ENCODE data around the gene UBE2QL1.

Gene UBE2QL1

DNA sequence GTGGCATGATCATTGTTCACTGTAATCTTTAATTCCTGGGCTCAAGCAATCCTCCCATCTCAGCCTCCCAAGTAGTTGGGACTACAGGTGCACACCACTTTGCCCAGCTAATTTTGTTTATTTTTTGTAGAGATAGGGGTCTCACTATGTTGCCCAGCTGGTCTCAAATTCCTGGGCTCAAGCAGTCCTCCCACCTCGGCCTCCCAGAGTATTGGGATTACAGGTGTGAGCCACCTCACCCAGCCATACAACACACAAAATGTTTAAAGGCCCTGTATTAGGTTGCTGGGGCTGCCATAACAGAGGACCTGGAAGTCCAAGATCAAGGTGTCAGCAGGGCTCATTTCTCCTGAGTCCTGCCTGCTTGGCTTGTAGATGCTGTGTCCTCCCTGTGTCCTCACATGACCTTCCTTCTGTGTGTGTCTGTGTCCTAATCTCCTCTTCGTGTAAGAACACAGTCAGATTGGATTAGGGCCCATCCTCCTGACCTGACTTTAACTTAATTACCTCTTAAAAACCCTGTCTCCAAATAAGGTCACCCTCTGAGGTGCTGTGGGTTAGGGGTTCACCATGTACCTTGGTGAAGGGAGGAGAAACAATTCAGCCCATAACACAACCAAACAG, 5.4 kb downstream of the UBE2QL1 start:
- in situ Hi-C loops (cut with HindIII; ENCODE audit: low sequenced_read_pairs), result no loop called here

- in situ Hi-C loops (cut with HindIII; ENCODE audit: low sequenced_read_pairs), result no loop called here
Measured at GRCh38 chr5:6454628-6455053, 6.0 kb downstream of the UBE2QL1 start.

GRCh38 chr5:6455571-6456200, 7.0 kb downstream of the UBE2QL1 start:
- in situ Hi-C loops (cut with HindIII; ENCODE audit: low sequenced_read_pairs), result no loop called here

DNA sequence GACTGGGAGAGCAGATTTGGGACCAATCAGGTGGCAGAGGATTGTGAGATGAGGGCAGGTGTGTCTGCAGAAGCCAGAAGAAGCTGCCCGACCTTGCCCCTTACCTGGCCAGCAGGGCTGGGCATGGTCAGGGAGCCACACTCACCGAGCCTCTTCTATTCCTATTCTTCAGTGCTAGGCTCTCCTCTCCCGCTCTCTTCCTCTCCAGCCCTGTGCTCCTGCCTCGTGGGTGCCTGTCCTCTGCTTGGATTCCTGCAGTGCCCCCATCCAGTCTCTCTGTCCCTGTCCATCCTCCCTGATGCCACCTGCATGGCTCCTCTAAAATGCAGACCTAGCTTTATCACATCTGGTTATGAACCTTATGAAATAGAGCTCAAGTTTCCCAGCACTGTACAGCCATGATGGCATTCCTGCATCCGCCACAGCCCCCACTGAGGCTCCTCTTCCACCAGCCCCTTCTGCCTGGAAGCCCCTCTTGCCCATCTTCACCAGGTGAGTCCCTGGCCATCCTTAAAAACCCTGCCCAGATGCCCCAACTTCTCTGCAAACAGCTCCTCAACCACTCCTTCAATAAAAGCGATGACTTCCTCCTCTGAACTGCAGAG, 8.2 kb downstream of the UBE2QL1 start:
- in situ Hi-C loops (cut with HindIII; ENCODE audit: low sequenced_read_pairs), result no loop called here

DNA sequence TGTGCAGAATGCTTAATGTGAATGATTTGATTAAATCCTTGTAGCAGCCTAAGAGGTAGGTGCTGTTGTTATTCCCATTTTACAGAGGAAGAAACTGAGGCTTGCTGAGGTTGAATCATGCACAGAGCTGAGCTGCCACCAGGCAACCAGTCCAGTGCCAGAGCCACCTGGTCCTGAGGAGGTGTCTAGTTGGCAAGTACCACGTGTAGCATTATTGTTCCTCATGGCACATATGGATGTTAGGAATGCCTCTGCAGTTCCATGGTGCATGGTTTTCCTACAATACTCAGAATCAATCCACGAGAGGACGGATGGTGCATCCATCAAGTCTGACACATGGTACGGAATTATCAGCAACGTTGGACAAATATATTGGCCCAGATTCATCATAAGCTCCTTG, 8.9 kb downstream of the UBE2QL1 start:
- in situ Hi-C loops (cut with HindIII; ENCODE audit: low sequenced_read_pairs), result no loop called here

DNA sequence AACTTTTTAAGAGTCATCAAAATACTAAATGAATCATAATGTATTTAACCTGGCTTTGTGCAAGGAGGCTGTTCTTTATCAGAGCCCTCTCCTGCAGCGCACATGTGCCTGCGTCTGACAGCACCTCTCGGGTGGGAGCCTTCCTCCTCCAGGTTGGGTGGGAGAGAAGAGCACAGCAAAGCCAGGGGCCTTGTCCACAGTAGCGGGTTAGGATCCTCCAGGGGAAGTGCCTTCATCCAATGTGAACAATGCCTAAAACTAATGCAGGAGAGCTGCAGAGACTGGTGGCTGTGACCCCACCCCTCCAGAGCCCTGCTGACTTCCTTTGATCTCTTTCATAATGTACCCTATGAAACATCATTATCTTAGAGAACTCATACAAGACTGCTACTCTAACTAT, 10.2 kb downstream of the UBE2QL1 start:
- in situ Hi-C loops (cut with HindIII; ENCODE audit: low sequenced_read_pairs), result no loop called here

GRCh38 chr5:6459896-6460295, 11.2 kb downstream of the UBE2QL1 start:
- in situ Hi-C loops (cut with HindIII; ENCODE audit: low sequenced_read_pairs), result no loop called here

GRCh38 chr5:6461006-6461405, 12.3 kb downstream of the UBE2QL1 start:
- in situ Hi-C loops (cut with HindIII; ENCODE audit: low sequenced_read_pairs), result no loop called here

GRCh38 chr5:6461793-6462650, 13.4 kb downstream of the UBE2QL1 start:
- in situ Hi-C loops (cut with HindIII; ENCODE audit: low sequenced_read_pairs), result no loop called here

DNA sequence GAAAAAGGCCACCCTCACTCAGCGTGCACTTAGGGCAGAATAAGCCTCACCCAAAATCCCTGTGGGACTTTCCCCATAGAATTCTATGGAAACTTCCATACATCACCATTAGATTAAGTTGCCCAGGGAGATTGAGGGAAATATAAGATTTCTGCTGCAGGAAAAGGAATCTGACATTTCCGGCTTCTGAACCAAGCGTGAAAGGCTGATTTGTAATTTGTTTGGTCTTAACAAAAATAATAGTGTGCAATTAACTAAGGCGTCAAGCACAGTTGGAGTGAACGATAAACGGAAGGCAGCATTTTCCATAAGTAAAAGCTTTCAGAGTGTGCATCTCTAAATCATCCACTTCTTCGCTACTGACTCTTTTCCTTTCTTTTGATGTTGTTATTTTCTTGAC, 14.0 kb downstream of the UBE2QL1 start:
- in situ Hi-C loops (cut with HindIII; ENCODE audit: low sequenced_read_pairs), result no loop called here

- in situ Hi-C loops (cut with HindIII; ENCODE audit: low sequenced_read_pairs), result no loop called here
Measured at GRCh38 chr5:6464441-6464840, 15.8 kb downstream of the UBE2QL1 start.

DNA sequence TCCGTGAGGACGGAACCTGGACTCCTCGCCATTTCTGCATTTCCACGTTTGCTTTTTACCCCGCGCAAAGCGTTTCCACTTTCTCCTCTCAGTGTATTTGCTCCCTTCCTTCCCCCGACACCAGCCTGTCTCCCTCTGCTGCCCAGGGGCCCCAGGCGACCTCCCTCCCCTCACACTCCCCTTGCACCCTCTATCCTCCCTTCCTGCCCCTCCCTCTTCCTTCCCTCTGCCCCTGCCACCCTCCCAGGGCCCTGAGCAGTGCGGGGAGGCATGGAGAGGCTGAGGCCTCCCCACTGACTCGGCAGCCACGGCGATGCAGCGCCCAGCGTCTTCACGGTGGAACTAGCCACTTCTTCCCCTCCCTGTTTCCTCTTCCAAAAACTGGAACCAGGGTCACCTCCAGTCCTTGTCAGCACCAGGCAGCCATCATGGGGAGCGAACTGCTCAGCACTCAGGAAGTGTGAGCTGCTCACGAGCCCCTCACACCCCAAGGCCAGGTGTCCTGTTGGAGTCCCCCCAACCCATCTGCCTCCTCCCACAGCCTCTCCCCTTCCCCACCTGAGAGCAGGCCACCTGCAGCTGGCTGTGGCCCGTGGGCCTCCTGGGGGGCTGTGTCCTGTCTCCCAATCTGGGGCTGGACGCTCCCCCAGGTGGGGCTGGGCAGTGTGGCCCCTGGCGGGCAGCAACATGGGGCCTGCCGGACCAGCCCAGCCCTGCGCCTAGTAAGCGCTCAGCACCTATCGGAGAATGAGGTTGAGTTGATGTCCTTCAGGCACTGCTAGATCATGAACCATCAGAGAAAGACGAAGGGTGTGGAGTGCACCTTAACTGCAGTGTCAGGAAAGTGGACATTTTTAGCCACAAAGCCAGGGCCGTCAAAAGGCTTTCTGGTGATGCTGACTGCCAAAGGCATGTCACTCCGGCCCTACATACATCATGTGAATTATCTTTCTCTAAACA, 17.5 kb downstream of the UBE2QL1 start:
- in situ Hi-C loops (cut with HindIII; ENCODE audit: low sequenced_read_pairs), result no loop called here

DNA sequence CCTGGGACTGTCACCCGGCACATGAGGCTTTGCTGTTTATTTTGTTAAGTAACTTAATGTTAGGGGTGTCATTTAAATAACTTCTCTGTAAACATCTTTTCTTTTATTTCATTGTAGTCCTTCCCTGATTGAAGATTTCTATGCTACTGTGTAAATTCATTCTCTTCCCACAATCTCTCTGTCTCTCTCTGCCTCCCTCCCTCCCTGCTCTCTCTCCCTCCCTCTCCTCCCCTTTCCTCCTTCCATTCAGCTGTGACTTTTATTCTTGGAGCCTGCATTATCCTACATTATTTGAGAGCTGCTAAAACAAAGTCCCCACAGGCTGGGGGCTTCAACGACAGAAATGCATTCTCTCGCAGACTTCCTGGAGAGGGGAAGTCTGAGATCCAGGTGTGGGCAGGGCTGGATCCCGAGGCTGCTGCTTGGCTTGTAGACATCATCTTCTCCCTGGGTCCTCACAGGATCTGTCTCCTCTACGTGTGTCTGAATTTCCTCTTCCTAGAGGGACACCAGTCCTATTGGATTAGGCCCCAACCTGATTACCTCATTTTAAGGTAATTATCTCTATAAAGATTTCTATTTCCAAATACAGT, 18.4 kb downstream of the UBE2QL1 start:
- in situ Hi-C loops (cut with HindIII; ENCODE audit: low sequenced_read_pairs), result no loop called here

DNA sequence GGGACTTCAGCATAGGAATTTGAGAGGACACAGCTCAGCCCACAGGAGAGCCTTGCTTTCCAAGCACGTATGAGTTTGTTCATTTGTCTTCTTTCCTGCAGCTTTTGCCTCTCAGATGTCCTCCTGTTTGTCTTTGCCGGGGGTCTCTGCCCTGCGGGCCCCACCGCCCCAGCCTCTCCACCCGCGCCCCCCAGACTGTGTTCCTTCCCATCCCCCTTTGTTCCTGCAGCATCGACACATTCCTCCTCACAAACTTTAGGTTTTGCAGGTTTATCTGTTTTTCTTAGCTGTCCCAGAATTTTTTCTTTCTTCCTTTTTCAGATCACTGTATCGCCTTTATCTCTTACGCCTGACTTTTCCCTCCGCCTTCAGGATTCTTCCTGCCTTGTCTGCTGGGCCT, 18.9 kb downstream of the UBE2QL1 start:
- in situ Hi-C loops (cut with HindIII; ENCODE audit: low sequenced_read_pairs), result no loop called here

DNA sequence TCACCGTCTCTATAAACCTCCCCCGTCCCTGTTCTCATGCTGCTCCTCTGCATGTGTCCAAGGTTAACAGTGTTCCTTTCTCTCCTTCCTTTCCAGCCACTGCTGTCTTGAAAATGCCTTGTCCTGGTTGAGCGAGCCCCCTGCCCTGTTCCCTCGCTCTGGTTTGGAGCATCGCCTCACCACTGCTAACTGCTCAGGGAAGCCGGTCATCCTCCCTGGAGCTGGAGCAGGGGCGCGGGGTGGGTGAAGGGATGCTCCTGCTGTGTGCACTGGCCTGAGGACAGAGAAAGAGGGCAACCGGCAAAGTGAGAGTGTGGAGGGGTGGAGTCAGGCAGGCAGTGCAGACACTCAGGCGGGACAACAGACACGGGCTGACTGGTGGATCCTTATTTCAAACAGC, 19.4 kb downstream of the UBE2QL1 start:
- in situ Hi-C loops (cut with HindIII; ENCODE audit: low sequenced_read_pairs), result no loop called here

GRCh38 chr5:6468870-6469269, 20.2 kb downstream of the UBE2QL1 start:
- in situ Hi-C loops (cut with HindIII; ENCODE audit: low sequenced_read_pairs), result no loop called here

DNA sequence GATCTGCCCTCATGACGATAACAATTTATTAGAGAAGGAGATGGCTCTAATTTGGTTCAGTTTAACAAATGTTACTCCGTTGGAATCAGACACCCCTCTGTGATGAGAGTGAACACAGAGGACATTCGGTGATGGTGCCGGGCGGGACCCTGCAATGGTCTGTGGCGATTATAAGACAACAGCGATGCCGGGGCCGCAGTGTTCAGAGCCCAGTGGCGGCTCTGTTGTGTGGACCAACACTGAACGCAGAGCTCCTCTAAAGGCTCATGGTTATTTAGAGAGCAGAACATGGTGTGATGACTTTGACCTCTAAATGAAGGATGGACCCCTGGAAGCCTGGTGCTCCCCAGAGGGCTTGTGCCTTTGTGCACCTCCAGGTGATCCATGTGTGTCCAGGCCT, 21.2 kb downstream of the UBE2QL1 start:
- in situ Hi-C loops (cut with HindIII; ENCODE audit: low sequenced_read_pairs), result loop anchor here (10.0 kb wide), 1 partner anchor 1225 kb away; no protein-coding TSS in a partner anchor

DNA sequence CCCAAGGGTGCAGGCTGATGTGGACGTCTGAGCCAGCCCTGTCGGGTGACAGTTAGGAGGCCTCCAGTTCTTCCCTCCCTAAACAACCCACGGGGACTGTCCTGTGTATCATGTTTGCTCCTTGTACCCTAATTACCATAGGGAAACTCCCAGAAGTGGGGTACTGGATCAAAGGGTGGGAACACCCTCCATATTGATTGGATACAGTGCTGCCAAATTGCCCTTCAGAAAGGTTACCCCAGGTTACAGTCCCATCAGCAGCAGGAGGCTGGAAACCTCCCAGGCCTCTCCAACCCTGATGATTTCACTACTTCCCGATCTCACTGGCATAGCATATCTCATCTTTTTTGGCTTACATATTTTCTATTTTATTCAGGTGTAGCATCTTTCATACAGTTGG, 22.0 kb downstream of the UBE2QL1 start:
- in situ Hi-C loops (cut with HindIII; ENCODE audit: low sequenced_read_pairs), result loop anchor here (10.0 kb wide), 1 partner anchor 1224 kb away; no protein-coding TSS in a partner anchor

GRCh38 chr5:6471252-6471651, 22.6 kb downstream of the UBE2QL1 start:
- in situ Hi-C loops (cut with HindIII; ENCODE audit: low sequenced_read_pairs), result loop anchor here (10.0 kb wide), 1 partner anchor 1224 kb away; no protein-coding TSS in a partner anchor

DNA sequence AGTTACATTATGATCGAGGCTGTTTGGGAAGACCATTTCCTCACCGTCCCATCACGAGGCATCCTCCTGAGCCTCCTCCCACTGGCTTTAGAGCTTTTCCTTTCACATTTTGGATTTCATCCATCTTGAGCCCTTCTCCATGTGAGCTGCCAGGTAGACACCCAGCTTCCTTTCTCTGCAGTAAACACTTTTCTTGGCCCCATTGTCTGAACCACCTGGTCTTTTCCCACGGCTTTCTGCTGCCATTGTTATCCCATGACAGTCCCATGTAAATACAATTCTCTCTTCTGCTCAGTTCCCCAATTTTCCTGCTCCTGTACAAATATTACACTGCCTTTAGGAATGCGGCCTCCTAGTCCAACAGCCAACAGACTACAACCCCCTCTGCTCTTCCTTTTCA, 24.1 kb downstream of the UBE2QL1 start:
- in situ Hi-C loops (cut with HindIII; ENCODE audit: low sequenced_read_pairs), result loop anchor here (10.0 kb wide), 1 partner anchor 1222 kb away; no protein-coding TSS in a partner anchor

Measured in endothelial cell of hepatic sinusoid (primary cell).